WERI-Rb-1 (cell line): ENCODE data around the gene CNTNAP2.

Experiments used
- DNase-seq: peaks from one replicate; pipeline ENCODE4 v3.0.0-alpha.2; 2020
- H3K27ac ChIP-seq: fragments of 250-450 bp; sonication (Bioruptor Pico); 2 replicates; pipeline ENCODE4 v1.5.1; 2020; ENCODE audit warnings: mild to moderate bottlenecking, moderate library complexity
- H3K27me3 ChIP-seq: fragments of 250-450 bp; sonication (Bioruptor Pico); 2 replicates; pipeline ENCODE4 v1.5.1; 2021; ENCODE audit warnings: mild to moderate bottlenecking, low read depth, moderate library complexity; ENCODE audit not compliant: insufficient read depth, severe bottlenecking
- H3K36me3 ChIP-seq: fragments of 250-450 bp; sonication (Bioruptor Pico); 2 replicates; pipeline ENCODE4 v1.5.1; 2020; ENCODE audit warnings: mild to moderate bottlenecking, moderate library complexity
- H3K4me3 ChIP-seq: 2 replicates; pipeline ENCODE4 v1.5.1; 2011; ENCODE audit warnings: low read depth, mild to moderate bottlenecking, control low read depth, low read length
- H3K9me3 ChIP-seq: fragments of 250-450 bp; sonication (Bioruptor Pico); 2 replicates; pipeline ENCODE4 v1.5.1; 2021; ENCODE audit warnings: mild to moderate bottlenecking, moderate library complexity; ENCODE audit not compliant: severe bottlenecking
- CTCF ChIP-seq: IDR thresholded peaks from 2 replicates; pipeline ENCODE4 v1.5.1; 2011; ENCODE audit warnings: low read depth, mild to moderate bottlenecking, control low read depth, inconsistent platforms, low read length

CNTNAP2 gene

GRCh38 chr7:147332988-147333387 lies 1216.4 kb downstream of the CNTNAP2 start:
- Histone ChIP-seq H3K27ac (no peak overlapping the region), H3K36me3 (no peaks in the 10 kb centered on the region), H3K9me3 (no peaks in the 10 kb centered on the region), H3K27me3 (no peaks in the 10 kb centered on the region), H3K4me3 (no peak overlapping the region)
- no peak for TF ChIP-seq CTCF
- DNase-seq: no peak

GRCh38 chr7:147363101-147363500 lies 1246.5 kb downstream of the CNTNAP2 start:
- Histone ChIP-seq H3K9me3 (no peaks in the 10 kb centered on the region), H3K36me3 (no peaks in the 10 kb centered on the region), H3K27ac (no peak overlapping the region), H3K27me3 (no peaks in the 10 kb centered on the region), H3K4me3 (no peak overlapping the region)
- DNase-seq: no peak
- TF ChIP-seq CTCF: no peak

GRCh38 chr7:147376192-147376591 lies 1259.6 kb downstream of the CNTNAP2 start:
- Histone ChIP-seq H3K27ac (no peak overlapping the region), H3K4me3 (no peak overlapping the region), H3K9me3 (no peaks in the 10 kb centered on the region), H3K27me3 (no peaks in the 10 kb centered on the region), H3K36me3 (no peaks in the 10 kb centered on the region)
- TF ChIP-seq CTCF: no peak
- no peak for DNase-seq

GRCh38 chr7:147380926-147381325 lies 1264.3 kb downstream of the CNTNAP2 start:
- no peak for DNase-seq
- no peak overlapping the region for H3K27ac ChIP-seq
- H3K9me3 ChIP-seq: no peaks in the 10 kb centered on the region
- no peak overlapping the region for H3K4me3 ChIP-seq
- H3K36me3 ChIP-seq: no peaks in the 10 kb centered on the region
- H3K27me3 ChIP-seq: no peaks in the 10 kb centered on the region
- TF ChIP-seq CTCF: no peak

- Histone ChIP-seq H3K27ac (no peak overlapping the region), H3K4me3 (no peak overlapping the region), H3K36me3 (no peaks in the 10 kb centered on the region), H3K9me3 (no peaks in the 10 kb centered on the region), H3K27me3 (no peaks in the 10 kb centered on the region)
- no peak for DNase-seq
- no peak for TF ChIP-seq CTCF
These were observed 1277.7 kb downstream of the CNTNAP2 start for GRCh38 chr7:147394329-147394728.

GRCh38 chr7:147400221-147400689 lies 1283.7 kb downstream of the CNTNAP2 start:
- Histone ChIP-seq H3K4me3 (no peak overlapping the region), H3K27ac (no peak overlapping the region), H3K27me3 (no peaks in the 10 kb centered on the region), H3K36me3 (no peaks in the 10 kb centered on the region), H3K9me3 (no peaks in the 10 kb centered on the region)
- TF ChIP-seq CTCF: no peak
- DNase-seq: no peak
